Muscle of leg (tissue), 11 donors: ENCODE results near the gene GDAP1L1. TPM values are rescaled to one million over a fixed set of nuclear protein-coding genes. Genes with fewer than 3 reads are reported as not detected.
A peak's percentile ranks its signal among the peaks of the same experiment; 100 is the strongest.

Experiments
- DNase-seq: peaks from one replicate; pipeline ENCODE4 v3.0.0; 2013
- H3K27ac ChIP-seq: one replicate; pipeline ENCODE4 v1.5.1; 2013; ENCODE audit warnings: mild to moderate bottlenecking, low read length, control low read depth
- H3K27me3 ChIP-seq: one replicate; pipeline ENCODE4 v1.6.1; 2013; ENCODE audit warnings: low read length; ENCODE audit not compliant: control insufficient read depth, insufficient read depth
- H3K36me3 ChIP-seq: one replicate; pipeline ENCODE4 v1.6.1; 2013; ENCODE audit warnings: low read length; ENCODE audit not compliant: control insufficient read depth, insufficient read depth
- H3K4me1 ChIP-seq: one replicate; pipeline ENCODE4 v1.6.1; 2013; ENCODE audit warnings: low read length; ENCODE audit not compliant: control insufficient read depth, insufficient read depth
- H3K4me3 ChIP-seq: one replicate; pipeline ENCODE4 v1.5.1; 2013; ENCODE audit warnings: low read length, control low read depth
- H3K9me3 ChIP-seq: replicated peaks from 2 replicates; pipeline ENCODE4 v1.6.1; 2013; ENCODE audit warnings: low read depth, low read length; ENCODE audit not compliant: control insufficient read depth
- WGBS: methylation state at CpG from one replicate; pipeline ENCODE4 v1.1.5; 2013; ENCODE audit warnings: missing lambda C conversion rate; ENCODE audit not compliant: insufficient coverage; 5-methylcytosine and 5-hydroxymethylcytosine counted together
- polyA plus RNA-seq, 8 donors: library from polyadenylated mRNA; unstranded; fragments of 120-200 nt; gene quantifications; one replicate each; pipeline versions ENCODE4 v1.2.1 to v1.2.3, GENCODE V29; 2013; ENCODE audit warnings: inconsistent platforms in 1 of 8, low replicate concordance in 1 of 8; ENCODE audit not compliant: insufficient read length in 8 of 8, insufficient read depth in 1 of 8
- total RNA-seq: library from RNA; stranded (reverse); fragments of 120-200 nt; gene quantifications from one replicate; pipeline ENCODE4 v1.2.4, GENCODE V29; 2013

Gene GDAP1L1
- total and polyA plus RNA-seq, 9 donors = 0.06 to 0.89 (median 0.24) TPM; not detected in 1

- no peak overlapping the region for H3K4me3 ChIP-seq
- no peaks in the 10 kb centered on the region for H3K9me3 ChIP-seq
- no peaks in the 10 kb centered on the region for H3K4me1 ChIP-seq
- peaks cover 8% of the 10 kb centered on the region for H3K36me3 ChIP-seq
- no peak overlapping the region for H3K27ac ChIP-seq
- no peaks in the 10 kb centered on the region for H3K27me3 ChIP-seq
- DNase-seq = no peak
- 70% methylated on average over 4 of the region's 5 CpGs for WGBS
Observed at GRCh38 chr20:44219170-44219730, 27.9 kb upstream of the GDAP1L1 start.

GRCh38 chr20:44219791-44220190 lies 27.3 kb upstream of the GDAP1L1 start:
- Histone ChIP-seq H3K27ac (no peak overlapping the region), H3K9me3 (no peaks in the 10 kb centered on the region), H3K27me3 (no peaks in the 10 kb centered on the region), H3K4me3 (no peak overlapping the region), H3K4me1 (no peaks in the 10 kb centered on the region), H3K36me3 (peaks cover 11% of the 10 kb centered on the region)
- 64% methylated on average over 3 of the region's 6 CpGs for WGBS
- no peak for DNase-seq

GRCh38 chr20:44221368-44221954 lies 25.6 kb upstream of the GDAP1L1 start:
- DNase-seq = no peak
- Histone ChIP-seq H3K4me1 (no peaks in the 10 kb centered on the region), H3K27ac (no peak overlapping the region), H3K27me3 (no peaks in the 10 kb centered on the region), H3K36me3 (peaks cover 15% of the 10 kb centered on the region), H3K4me3 (no peak overlapping the region), H3K9me3 (no peaks in the 10 kb centered on the region)
- no CpG with 5 or more reads among the region's 3 CpGs for WGBS

GRCh38 chr20:44222027-44222426 lies 25.1 kb upstream of the GDAP1L1 start:
- no peak for DNase-seq
- Histone ChIP-seq H3K27ac (no peak overlapping the region), H3K36me3 (peaks cover 15% of the 10 kb centered on the region)

GRCh38 chr20:44222633-44223368 lies 24.3 kb upstream of the GDAP1L1 start:
- Histone ChIP-seq H3K4me3 (no peak overlapping the region), H3K4me1 (no peaks in the 10 kb centered on the region), H3K27me3 (no peaks in the 10 kb centered on the region), H3K27ac (no peak overlapping the region), H3K36me3 (peaks cover 15% of the 10 kb centered on the region), H3K9me3 (no peaks in the 10 kb centered on the region)
- WGBS = 62% methylated on average over 3 of the region's 7 CpGs
- DNase-seq = no peak

More at GRCh38 chr20:44222027-44222426, 25.1 kb upstream of the GDAP1L1 start:
- no peak overlapping the region for H3K4me3 ChIP-seq
- no peaks in the 10 kb centered on the region for H3K9me3 ChIP-seq
- H3K4me1 ChIP-seq = no peaks in the 10 kb centered on the region
- WGBS = 88% methylated on average over 5 of the region's 5 CpGs
- H3K27me3 ChIP-seq = no peaks in the 10 kb centered on the region

GRCh38 chr20:44223721-44224120 lies 23.4 kb upstream of the GDAP1L1 start:
- Histone ChIP-seq H3K4me1 (no peaks in the 10 kb centered on the region), H3K4me3 (no peak overlapping the region), H3K9me3 (no peaks in the 10 kb centered on the region), H3K27ac (no peak overlapping the region), H3K36me3 (peaks cover 15% of the 10 kb centered on the region), H3K27me3 (no peaks in the 10 kb centered on the region)
- no CpG with 5 or more reads among the region's 5 CpGs for WGBS
- DNase-seq = no peak

GRCh38 chr20:44224637-44225036 lies 22.5 kb upstream of the GDAP1L1 start:
- H3K36me3 ChIP-seq = peaks cover 15% of the 10 kb centered on the region
- H3K27ac ChIP-seq = no peak overlapping the region
- 81% methylated on average over 5 of the region's 5 CpGs for WGBS
- no peaks in the 10 kb centered on the region for H3K4me1 ChIP-seq
- no peaks in the 10 kb centered on the region for H3K9me3 ChIP-seq
- no peaks in the 10 kb centered on the region for H3K27me3 ChIP-seq
- no peak for DNase-seq
- no peak overlapping the region for H3K4me3 ChIP-seq

- DNase-seq = peak; percentile 27
- H3K27me3 ChIP-seq = no peaks in the 10 kb centered on the region
- 66% methylated on average over 12 of the region's 17 CpGs for WGBS
- H3K27ac ChIP-seq = no peak overlapping the region
- H3K4me3 ChIP-seq = no peak overlapping the region
- no peaks in the 10 kb centered on the region for H3K4me1 ChIP-seq
- H3K36me3 ChIP-seq = peaks cover 6% of the 10 kb centered on the region
- no peaks in the 10 kb centered on the region for H3K9me3 ChIP-seq
Observed at GRCh38 chr20:44228465-44229258, 18.4 kb upstream of the GDAP1L1 start.

- Histone ChIP-seq H3K27ac (no peak overlapping the region), H3K36me3 (no peaks in the 10 kb centered on the region), H3K9me3 (no peaks in the 10 kb centered on the region), H3K27me3 (no peaks in the 10 kb centered on the region), H3K4me1 (no peaks in the 10 kb centered on the region), H3K4me3 (no peak overlapping the region)
- DNase-seq = no peak
- 88% methylated on average over 6 of the region's 7 CpGs for WGBS
Observed at GRCh38 chr20:44231193-44231592, 15.9 kb upstream of the GDAP1L1 start.
